Astrocyte of the cerebellum (primary cell): ENCODE results near the gene SLX4IP.
A peak's percentile ranks its signal among the peaks of the same experiment; 100 is the strongest.

Experiments
- DNase-seq: peaks from one replicate; pipeline ENCODE4 v3.0.0-alpha.2; 2011; ENCODE audit warnings: low read depth
- H3K4me3 ChIP-seq: 2 replicates; pipeline ENCODE4 v1.5.1; 2011; ENCODE audit warnings: mild to moderate bottlenecking, low read depth, low read length, moderate library complexity
- CTCF ChIP-seq: IDR thresholded peaks from 2 replicates; pipeline ENCODE4 v1.5.1; 2012; ENCODE audit warnings: low read length, low read depth, moderate library complexity, mild to moderate bottlenecking; ENCODE audit errors: missing control alignments
- in situ Hi-C: cut with HindIII; loops from 2 replicates; pipeline ENCODE4 v1.10.0; 2017; ENCODE audit warnings: low sequenced_read_pairs

Gene SLX4IP

GRCh38 chr20:10524034-10524476, 89.0 kb downstream of the SLX4IP start:
- peak; percentile 52 for DNase-seq
- in situ Hi-C loops, result no loop called here
- TF ChIP-seq CTCF, result no peak
- no peak overlapping the region for H3K4me3 ChIP-seq

- in situ Hi-C loops, result no loop called here
- TF ChIP-seq CTCF, result no peak
- DNase-seq, result no peak
- H3K4me3 ChIP-seq, result no peak overlapping the region
Measured at GRCh38 chr20:10524643-10525042, 89.5 kb downstream of the SLX4IP start.

GRCh38 chr20:10527781-10528180, 92.7 kb downstream of the SLX4IP start:
- no peak for TF ChIP-seq CTCF
- in situ Hi-C loops, result no loop called here
- DNase-seq, result no peak
- H3K4me3 ChIP-seq, result no peak overlapping the region

- TF ChIP-seq CTCF, result no peak
- H3K4me3 ChIP-seq, result no peak overlapping the region
- in situ Hi-C loops, result no loop called here
- DNase-seq, result no peak
Measured at GRCh38 chr20:10530883-10531282, 95.8 kb downstream of the SLX4IP start.

GRCh38 chr20:10531848-10532247, 96.7 kb downstream of the SLX4IP start:
- in situ Hi-C loops, result no loop called here
- no peak overlapping the region for H3K4me3 ChIP-seq
- DNase-seq, result no peak
- no peak for TF ChIP-seq CTCF

- in situ Hi-C loops, result no loop called here
- no peak for TF ChIP-seq CTCF
- no peak for DNase-seq
- no peak overlapping the region for H3K4me3 ChIP-seq
Measured at GRCh38 chr20:10532361-10532760, 97.3 kb downstream of the SLX4IP start.

GRCh38 chr20:10536531-10536930, 101.4 kb downstream of the SLX4IP start:
- peak; percentile 56 for TF ChIP-seq CTCF
- H3K4me3 ChIP-seq, result no peak overlapping the region
- in situ Hi-C loops, result no loop called here
- DNase-seq, result no peak
